GM21786 (cell line): Measurements from ENCODE around the gene VPS52.
A peak's percentile ranks its signal among the peaks of the same experiment; 100 is the strongest.

Experiments
- ATAC-seq: cut with Tn5 transposase; IDR thresholded peaks from one replicate; pipeline ENCODE4 v1.9.1; 2021; ENCODE audit not compliant: unreplicated experiment

Gene VPS52

DNA sequence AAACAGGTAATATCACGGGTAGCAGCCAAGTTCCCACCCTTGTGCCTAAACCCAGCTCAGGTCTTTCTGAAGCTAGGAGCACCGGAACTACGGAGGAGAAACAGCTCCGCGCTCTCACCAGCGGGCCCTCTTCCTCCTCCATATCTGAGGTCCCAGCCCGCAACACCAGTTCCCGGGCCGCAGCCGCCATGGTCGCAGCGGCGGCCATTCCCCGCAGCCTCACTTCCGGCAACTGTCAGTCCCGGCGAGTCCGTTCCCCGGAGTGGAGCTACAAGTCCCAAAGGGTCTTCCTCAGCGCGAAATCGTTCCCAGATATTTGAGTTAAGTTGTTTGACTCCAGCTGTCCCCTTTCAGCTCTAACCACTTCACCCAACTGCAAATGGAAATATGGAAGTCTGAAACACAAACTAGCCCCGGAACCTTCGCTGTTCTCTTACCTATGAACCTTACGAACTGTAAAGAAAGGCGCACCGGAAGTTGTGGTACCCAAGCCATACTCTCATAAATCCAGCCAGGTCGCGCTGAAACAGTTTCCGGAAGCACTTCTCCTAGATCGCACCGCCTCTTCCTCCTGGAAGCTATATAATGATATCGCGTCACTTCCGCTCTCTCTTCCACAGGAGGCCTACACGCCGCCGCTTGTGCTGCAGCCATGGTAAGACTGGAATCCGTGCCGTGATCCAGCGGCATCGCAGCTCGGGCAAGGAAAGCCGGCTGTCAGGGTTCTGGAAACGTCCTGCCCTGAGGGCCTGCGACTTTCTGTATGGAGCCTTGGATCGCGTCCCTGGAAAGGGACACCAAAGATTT is at the start of gene VPS52, which contains the start of gene RPS18:
Gene VPS52 (minus strand): TSS at position 409 of the 807 bp plus-strand sequence. CDS start 201 bp downstream, at position 208.
Gene RPS18 (plus strand): TSS at position 608 of the 807 bp plus-strand sequence. CDS start 45 bp downstream, at position 653.
- peak; percentile 83 for ATAC-seq

- no peak for ATAC-seq
Observed at GRCh38 chr6:33321227-33321626, 49.6 kb upstream of the VPS52 start.

DNA sequence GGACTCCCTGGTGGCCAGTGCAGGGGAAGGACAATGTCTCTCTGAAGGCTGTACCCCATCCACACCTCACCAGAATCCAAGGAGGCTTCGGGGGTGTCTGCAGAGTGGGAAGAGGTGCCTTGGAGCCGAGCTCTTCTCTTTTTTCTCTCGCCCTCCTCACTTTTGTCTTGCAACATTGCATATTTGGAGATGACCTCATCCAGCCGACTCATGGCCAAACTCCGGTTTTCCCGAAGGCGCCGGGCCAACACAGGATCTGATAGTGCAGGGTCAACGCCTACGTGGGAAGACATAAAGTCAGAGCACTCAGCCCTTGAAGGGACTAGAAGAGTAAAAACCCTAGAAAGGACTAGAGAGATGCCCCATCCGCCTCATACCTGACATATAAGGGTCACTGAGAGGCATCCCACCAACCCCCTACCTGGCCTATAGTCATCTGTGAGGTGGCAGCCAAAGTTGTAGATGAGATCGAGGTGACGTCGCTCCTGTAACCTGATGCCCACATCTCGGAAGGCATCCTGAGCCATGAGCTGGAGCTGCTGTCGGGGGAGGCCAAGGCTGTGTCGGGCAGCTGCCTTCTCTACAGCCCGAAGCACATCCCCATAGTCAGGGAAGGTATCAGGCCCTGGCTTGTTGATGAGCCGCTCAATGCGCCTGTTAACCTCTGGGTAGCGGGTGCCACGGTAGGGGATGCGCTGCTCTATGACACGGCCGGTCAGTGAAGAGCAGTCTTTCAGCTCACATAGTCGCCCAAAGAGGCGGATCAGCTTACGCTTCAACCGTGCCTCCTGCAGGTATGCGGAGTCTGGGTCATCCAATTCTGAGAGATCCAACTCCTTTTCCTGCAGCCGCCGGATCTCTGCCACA is 48.9 kb upstream of the VPS52 start:
- ATAC-seq, result no peak

- no peak for ATAC-seq
Observed at GRCh38 chr6:33319939-33320314, 48.3 kb upstream of the VPS52 start.

GRCh38 chr6:33318426-33319073 is 46.9 kb upstream of the VPS52 start:
- no peak for ATAC-seq

- ATAC-seq, result peak; percentile 58
Observed at GRCh38 chr6:33317669-33318425, 46.2 kb upstream of the VPS52 start, which contains the start of gene ZBTB22. Gene ZBTB22 (minus strand): TSS chr6:33317744. CDS start chr6:33316916, 828 bp downstream.

DNA sequence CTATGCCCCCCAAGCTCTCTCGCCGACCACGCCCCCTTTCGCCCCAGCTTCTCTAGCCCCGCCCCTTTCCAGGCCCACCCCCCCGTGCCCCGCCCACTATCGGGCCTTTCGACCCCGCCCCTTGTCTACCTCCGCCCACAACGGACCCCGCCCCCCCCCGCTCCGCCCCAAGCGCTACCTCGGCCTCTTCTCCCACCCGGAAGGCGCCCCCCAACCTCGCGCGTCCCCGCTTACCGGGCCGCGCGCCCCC is 45.7 kb upstream of the VPS52 start:
- no peak for ATAC-seq

- no peak for ATAC-seq
Observed at GRCh38 chr6:33316603-33317418, 45.1 kb upstream of the VPS52 start.

DNA sequence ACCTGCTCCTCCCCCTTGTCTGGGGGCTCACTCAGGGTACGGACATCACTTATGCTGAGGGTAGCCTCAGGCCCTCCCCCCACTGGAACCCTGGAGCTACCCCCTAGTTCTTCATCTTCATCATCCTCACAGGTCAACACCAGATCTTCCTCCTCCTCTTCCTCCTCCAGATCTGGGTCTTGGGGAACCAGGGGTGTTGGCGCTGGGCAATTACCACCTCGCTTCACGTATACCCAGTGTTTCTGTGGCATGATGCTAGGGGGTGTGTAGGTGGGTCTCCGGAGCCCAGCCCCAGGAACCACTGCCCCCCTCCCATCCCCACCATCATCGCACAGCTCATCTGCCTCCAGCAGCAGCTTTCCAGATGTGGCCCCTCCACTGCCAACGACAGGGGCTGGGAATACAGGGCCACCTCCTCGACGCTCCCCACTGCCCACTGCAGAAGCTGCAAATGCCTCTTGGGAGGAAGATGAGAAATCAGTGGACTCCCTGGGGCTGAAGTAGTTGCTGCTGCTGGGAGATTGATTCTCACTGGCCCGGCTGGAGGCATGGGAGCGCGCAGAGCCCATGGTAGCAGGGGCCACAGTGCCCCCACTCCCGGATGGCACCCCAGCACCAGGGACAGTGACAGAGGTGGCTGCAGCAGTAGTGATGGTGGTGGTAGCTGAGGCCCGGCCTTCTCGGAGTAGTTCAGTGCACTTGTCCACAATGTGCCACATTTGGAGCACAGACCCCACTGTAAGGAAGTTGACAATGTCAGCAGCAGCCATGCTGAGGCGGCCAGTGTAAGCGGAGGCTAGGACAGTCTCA is 44.3 kb upstream of the VPS52 start:
- ATAC-seq, result no peak

DNA sequence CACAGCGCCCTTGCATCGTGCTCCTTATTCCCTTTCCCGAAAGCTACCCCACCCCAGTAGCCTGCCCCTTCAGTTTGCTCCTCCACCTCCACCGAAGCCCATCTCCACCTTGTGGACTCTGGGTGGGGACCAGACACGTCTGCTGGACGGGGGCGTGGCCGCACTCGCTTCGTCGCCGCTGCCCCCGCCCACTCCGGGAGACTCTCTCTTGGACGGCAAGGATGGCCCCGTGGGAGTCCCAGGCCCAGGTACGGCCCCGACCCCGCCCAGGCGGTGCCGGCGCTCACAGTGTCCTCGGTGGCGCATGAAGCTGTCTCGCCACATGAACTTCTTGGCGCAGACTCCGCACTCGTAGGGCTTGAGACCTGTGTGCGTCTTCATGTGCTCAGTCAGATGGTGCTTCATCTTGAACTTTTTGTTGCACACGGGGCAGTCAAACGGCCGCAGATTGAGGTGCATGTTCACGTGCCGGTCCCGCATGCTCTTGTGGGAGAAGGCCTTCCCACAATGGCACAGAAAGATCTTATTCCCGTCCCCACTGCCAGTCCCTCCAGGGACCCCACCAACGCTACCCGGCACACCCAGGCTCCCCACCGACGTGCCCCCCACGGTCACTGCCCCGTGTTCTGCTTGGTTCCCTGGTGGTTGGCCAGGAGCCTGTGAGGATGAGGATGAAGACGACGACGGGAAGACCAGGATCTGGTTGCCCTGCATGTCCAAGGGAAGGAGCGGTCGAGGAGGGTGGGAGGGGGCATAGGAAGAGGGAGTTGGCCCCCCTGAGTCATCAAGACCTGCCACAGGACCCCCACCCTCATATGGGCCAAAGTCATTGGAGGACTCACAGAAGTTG is 43.5 kb upstream of the VPS52 start:
- no peak for ATAC-seq

- no peak for ATAC-seq
Observed at GRCh38 chr6:33314515-33314942, 42.9 kb upstream of the VPS52 start.

DNA sequence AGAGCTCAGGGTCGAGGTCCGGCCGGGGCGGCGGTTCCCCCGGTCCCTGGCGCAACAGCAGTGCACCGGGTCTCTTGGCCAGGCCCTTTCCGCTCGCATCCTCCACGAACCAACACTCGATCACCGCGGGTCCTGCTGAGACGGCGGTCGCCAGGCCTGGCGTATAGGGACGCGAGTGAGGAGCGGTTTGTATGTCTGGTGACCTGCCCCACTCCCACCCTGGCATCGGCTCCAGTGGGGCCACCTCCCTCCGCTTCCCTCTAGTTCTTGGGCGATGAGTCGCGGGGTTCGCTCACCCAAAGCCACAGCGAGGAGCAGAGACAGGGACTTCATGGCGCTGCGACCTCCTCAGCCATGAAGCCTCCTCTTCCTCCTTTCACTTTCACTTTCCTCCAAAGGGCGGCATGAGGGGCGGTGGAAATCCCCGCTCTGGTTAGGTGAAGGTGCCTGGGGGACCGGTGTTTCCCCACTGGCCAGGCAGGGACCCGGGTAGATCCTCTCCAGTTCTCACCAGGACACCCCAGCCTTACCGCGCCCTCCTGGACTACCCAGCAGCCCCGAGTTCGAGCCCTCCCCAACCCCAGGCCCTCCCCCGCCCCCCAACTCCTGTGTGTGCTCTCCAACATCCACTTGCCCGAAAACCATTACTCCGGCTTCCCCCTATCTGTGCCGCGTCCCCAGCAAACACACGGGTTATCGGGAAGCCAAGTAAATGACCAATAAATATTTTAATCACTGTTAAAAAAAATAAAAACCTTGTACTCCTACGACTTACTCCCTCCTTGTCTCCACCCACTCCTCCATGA is 42.2 kb upstream of the VPS52 start, which contains the start of gene TAPBP:
Gene TAPBP (minus strand): TSS at position 370 of the 806 bp plus-strand sequence. CDS start 37 bp downstream, at position 333.
- ATAC-seq, result peak; percentile 31

DNA sequence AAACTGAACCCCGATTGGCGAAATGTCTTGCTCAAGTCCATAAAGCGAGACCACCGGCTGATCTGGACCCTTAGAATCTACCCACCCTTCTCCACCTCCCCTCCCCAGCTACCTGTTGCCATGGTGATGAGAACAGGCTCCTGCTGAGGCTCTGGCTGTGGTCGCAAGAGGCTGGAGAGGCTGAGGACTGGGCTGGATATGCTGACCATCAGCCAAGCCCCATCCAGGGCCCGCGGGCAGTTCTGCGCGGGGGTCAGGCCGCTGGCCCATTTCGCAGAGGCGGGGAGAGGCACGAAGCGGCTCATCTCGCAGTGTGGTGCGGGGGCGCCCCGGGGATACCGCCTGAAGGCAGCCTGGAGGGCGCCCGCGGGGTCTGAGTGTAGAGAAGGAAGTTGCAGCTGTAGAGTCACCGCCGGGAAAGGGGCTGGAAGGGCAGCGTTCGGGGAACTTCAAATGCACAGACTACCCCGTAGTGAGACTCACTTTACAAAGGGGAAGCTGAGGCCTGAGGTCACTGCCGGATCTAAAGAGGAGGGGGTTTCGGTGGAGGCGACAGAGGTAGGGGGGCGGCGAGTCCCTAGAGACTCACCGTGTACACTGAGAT is 41.5 kb upstream of the VPS52 start:
- peak; percentile 2 for ATAC-seq

- ATAC-seq, result no peak
Observed at GRCh38 chr6:33312361-33313104, 40.9 kb upstream of the VPS52 start.

GRCh38 chr6:33306356-33306755 is 34.7 kb upstream of the VPS52 start:
- ATAC-seq, result no peak

DNA sequence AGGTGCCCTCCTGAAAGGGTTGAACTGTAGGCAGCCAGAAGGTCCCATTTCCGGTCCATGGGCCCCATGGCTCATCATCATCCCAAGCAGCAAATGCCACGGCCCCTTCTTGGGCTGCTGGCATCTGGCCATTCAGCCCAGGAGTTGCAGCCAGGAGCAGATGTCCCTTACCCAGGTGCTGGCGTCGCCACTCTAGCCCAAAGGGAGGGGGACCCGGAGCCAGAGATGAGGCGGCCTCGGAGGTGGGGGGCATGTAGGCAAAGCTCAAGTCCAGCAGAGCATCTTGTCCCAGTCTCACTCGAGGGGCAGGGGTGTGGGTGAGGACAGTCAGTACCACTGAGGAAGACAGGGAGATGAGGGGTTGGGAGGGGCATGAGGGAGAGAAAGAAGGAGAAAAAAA is 33.4 kb upstream of the VPS52 start:
- ATAC-seq, result no peak
